ENCODE measurements around the gene SAA2. TPM values are rescaled to one million over a fixed set of nuclear protein-coding genes. Genes with fewer than 3 reads are reported as not detected.
"Not testable (repeated sequence)": the region's sequence is repeated elsewhere in the genome, so short reads cannot be mapped to it uniquely, and the experiment has no call there.

SAA2 gene
- total and polyA plus RNA-seq, 2 donors from 2014 or later, result 4.4 to 82.0 TPM

GRCh38 chr11:18204771-18205170 is 43.7 kb downstream of the SAA2 start:
- intact Hi-C loops (cut with DNase I), result no loop called here

GRCh38 chr11:18204220-18204619 is 44.2 kb downstream of the SAA2 start:
- Histone ChIP-seq H3K9ac (ENCODE audit: low read length in 3 of 3) (no peak overlapping the region), H3K4me3 (ENCODE audit: low read length in 3 of 3) (no peak overlapping the region), H3K27me3 (ENCODE audit: control insufficient read depth, insufficient read depth, low read length) (no peaks in the 10 kb centered on the region), H3K36me3 (ENCODE audit: control insufficient read depth in 2 of 3, insufficient read depth in 3 of 3, low read length in 3 of 3) (no peaks in the 10 kb centered on the region), H3K9me3 (ENCODE audit: control insufficient read depth in 2 of 3, insufficient read depth in 1 of 3, low read length in 3 of 3) (no peaks in the 10 kb centered on the region), H3K4me1 (ENCODE audit: control insufficient read depth in 2 of 3, insufficient read depth in 2 of 3, low read depth in 1 of 3, low read length in 3 of 3) (no peaks in the 10 kb centered on the region), H3K27ac (ENCODE audit: low read depth in 2 of 2, low read length in 2 of 2) (no peak overlapping the region)
- intact Hi-C loops (cut with DNase I), result no loop called here
- peak in 1 of 5 donors; percentile 39 for DNase-seq
- no peak for TF ChIP-seq CTCF (IDR thresholded peaks at IDR 0.05; ENCODE audit: borderline replicate concordance, extremely low read depth, insufficient read depth)
- FAIRE-seq, result no peak

More at GRCh38 chr11:18204771-18205170, 43.7 kb downstream of the SAA2 start:
- Histone ChIP-seq H3K27ac (ENCODE audit: low read depth in 2 of 2, low read length in 2 of 2) (no peak overlapping the region), H3K4me1 (ENCODE audit: control insufficient read depth in 2 of 3, insufficient read depth in 2 of 3, low read depth in 1 of 3, low read length in 3 of 3) (no peaks in the 10 kb centered on the region), H3K4me3 (ENCODE audit: low read length in 3 of 3) (no peak overlapping the region), H3K9me3 (ENCODE audit: control insufficient read depth in 2 of 3, insufficient read depth in 1 of 3, low read length in 3 of 3) (no peaks in the 10 kb centered on the region), H3K36me3 (ENCODE audit: control insufficient read depth in 2 of 3, insufficient read depth in 3 of 3, low read length in 3 of 3) (no peaks in the 10 kb centered on the region), H3K27me3 (ENCODE audit: control insufficient read depth, insufficient read depth, low read length) (no peaks in the 10 kb centered on the region), H3K9ac (ENCODE audit: low read length in 3 of 3) (no peak overlapping the region)
- no peak for FAIRE-seq
- DNase-seq, result no peak
- no peak for TF ChIP-seq CTCF (IDR thresholded peaks at IDR 0.05; ENCODE audit: borderline replicate concordance, extremely low read depth, insufficient read depth)

- H3K36me3 ChIP-seq (ENCODE audit: control insufficient read depth in 2 of 3, insufficient read depth in 3 of 3, low read length in 3 of 3), result no peaks in the 10 kb centered on the region
- no peak overlapping the region for H3K9ac ChIP-seq (ENCODE audit: low read length in 3 of 3)
- H3K4me3 ChIP-seq (ENCODE audit: low read length in 3 of 3), result no peak overlapping the region
- H3K27ac ChIP-seq (ENCODE audit: low read depth in 2 of 2, low read length in 2 of 2), result no peak overlapping the region
- intact Hi-C loops (cut with DNase I), result no loop called here
- H3K4me1 ChIP-seq (ENCODE audit: control insufficient read depth in 2 of 3, insufficient read depth in 2 of 3, low read depth in 1 of 3, low read length in 3 of 3), result no peaks in the 10 kb centered on the region
- no peaks in the 10 kb centered on the region for H3K27me3 ChIP-seq (ENCODE audit: control insufficient read depth, insufficient read depth, low read length)
- DNase-seq (peak in 3 of 5 donors; percentile 6 to 20 (median 12)), FAIRE-seq (no peak)
- H3K9me3 ChIP-seq (ENCODE audit: control insufficient read depth in 2 of 3, insufficient read depth in 1 of 3, low read length in 3 of 3), result no peaks in the 10 kb centered on the region
- no peak for TF ChIP-seq CTCF (IDR thresholded peaks at IDR 0.05; ENCODE audit: borderline replicate concordance, extremely low read depth, insufficient read depth)
Observed at GRCh38 chr11:18203723-18204122, 44.7 kb downstream of the SAA2 start.

- H3K27ac ChIP-seq (ENCODE audit: low read depth in 2 of 2, low read length in 2 of 2); H3K9ac ChIP-seq (ENCODE audit: low read length in 3 of 3); FAIRE-seq; H3K27me3 ChIP-seq (ENCODE audit: control insufficient read depth, insufficient read depth, low read length); H3K4me1 ChIP-seq (ENCODE audit: control insufficient read depth in 2 of 3, insufficient read depth in 2 of 3, low read depth in 1 of 3, low read length in 3 of 3); intact Hi-C loops (cut with DNase I); DNase-seq; H3K9me3 ChIP-seq (ENCODE audit: control insufficient read depth in 2 of 3, insufficient read depth in 1 of 3, low read length in 3 of 3); H3K4me3 ChIP-seq (ENCODE audit: low read length in 3 of 3); H3K36me3 ChIP-seq (ENCODE audit: control insufficient read depth in 2 of 3, insufficient read depth in 3 of 3, low read length in 3 of 3): not testable (repeated sequence)
Observed at GRCh38 chr11:18197738-18198137, 50.7 kb downstream of the SAA2 start.

Measured in kidney (tissue), 14 donors.